SK-N-SH treated with all-trans-retinoic acid at 6 μM for 48 hours (cell line): ENCODE data around the gene WBP1L.

ENCODE experiments used
- ARNTL ChIP-seq: fragments of 450-650 bp; formaldehyde crosslinking; IDR thresholded peaks from 2 replicates; pipeline ENCODE4 v1.5.0; 2020; ENCODE audit warnings: low read depth, mild to moderate bottlenecking, moderate library complexity, borderline replicate concordance
- TF ChIP-seq, protein P1 (sequence below): fragments of 250-450 bp; sonication (Bioruptor Pico); IDR thresholded peaks from 2 replicates; pipeline ENCODE4 v1.8.0; 2021; ENCODE audit warnings: low read depth, mild to moderate bottlenecking, moderate library complexity, borderline replicate concordance
- TF ChIP-seq, protein P2 (sequence below): fragments of 250-450 bp; sonication (Bioruptor Pico); IDR thresholded peaks from 2 replicates; pipeline ENCODE4 v1.5.0; 2020; ENCODE audit warnings: mild to moderate bottlenecking, moderate library complexity

DNA sequence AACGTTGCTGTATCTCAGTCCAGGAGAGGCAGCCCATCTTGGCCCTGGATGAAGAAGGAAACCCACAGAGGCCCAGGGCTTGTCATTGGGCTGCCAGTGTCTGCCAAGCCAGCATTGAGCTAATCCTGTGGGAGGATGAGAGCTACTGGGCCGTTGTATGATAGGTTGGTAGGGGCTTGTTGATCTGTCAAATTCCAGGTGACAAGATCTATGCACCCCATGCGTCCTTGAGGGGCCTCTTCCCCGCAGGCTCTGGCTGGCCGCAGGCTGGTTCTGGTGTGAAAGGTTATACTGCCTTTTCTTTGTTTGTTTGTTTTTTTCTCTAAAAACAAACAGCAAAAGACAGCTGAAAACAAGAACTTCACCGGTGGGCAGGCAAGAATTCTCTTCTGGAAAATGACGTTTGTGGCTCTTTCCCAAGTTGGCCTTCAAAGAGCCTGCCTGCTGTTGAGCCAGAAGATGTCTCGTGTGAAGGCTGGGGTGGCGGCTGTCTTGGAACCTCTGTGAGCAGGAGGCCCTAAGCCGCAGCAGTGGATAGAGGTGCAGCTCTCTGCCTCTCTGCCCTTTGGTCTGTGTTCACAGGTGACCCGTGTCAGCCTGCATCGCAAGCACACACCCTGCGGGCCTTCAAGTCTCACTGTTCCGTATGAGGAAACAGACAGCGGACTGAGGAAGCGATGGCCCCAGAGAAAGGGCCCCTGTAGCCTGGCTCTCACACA lies 70.1 kb downstream of the WBP1L start:
- TF ChIP-seq, protein P1, sequence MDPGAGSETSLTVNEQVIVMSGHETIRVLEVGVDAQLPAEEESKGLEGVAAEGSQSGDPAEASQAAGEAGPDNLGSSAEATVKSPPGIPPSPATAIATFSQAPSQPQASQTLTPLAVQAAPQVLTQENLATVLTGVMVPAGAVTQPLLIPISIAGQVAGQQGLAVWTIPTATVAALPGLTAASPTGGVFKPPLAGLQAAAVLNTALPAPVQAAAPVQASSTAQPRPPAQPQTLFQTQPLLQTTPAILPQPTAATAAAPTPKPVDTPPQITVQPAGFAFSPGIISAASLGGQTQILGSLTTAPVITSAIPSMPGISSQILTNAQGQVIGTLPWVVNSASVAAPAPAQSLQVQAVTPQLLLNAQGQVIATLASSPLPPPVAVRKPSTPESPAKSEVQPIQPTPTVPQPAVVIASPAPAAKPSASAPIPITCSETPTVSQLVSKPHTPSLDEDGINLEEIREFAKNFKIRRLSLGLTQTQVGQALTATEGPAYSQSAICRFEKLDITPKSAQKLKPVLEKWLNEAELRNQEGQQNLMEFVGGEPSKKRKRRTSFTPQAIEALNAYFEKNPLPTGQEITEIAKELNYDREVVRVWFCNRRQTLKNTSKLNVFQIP (CRISPR knock-in tag) = no peak
- TF ChIP-seq, protein P2, sequence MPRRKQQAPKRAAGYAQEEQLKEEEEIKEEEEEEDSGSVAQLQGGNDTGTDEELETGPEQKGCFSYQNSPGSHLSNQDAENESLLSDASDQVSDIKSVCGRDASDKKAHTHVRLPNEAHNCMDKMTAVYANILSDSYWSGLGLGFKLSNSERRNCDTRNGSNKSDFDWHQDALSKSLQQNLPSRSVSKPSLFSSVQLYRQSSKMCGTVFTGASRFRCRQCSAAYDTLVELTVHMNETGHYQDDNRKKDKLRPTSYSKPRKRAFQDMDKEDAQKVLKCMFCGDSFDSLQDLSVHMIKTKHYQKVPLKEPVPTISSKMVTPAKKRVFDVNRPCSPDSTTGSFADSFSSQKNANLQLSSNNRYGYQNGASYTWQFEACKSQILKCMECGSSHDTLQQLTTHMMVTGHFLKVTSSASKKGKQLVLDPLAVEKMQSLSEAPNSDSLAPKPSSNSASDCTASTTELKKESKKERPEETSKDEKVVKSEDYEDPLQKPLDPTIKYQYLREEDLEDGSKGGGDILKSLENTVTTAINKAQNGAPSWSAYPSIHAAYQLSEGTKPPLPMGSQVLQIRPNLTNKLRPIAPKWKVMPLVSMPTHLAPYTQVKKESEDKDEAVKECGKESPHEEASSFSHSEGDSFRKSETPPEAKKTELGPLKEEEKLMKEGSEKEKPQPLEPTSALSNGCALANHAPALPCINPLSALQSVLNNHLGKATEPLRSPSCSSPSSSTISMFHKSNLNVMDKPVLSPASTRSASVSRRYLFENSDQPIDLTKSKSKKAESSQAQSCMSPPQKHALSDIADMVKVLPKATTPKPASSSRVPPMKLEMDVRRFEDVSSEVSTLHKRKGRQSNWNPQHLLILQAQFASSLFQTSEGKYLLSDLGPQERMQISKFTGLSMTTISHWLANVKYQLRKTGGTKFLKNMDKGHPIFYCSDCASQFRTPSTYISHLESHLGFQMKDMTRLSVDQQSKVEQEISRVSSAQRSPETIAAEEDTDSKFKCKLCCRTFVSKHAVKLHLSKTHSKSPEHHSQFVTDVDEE (CRISPR knock-in tag) = no peak
- no peak for TF ChIP-seq ARNTL (CRISPR knock-in tag)
